Measurements from ENCODE around the gene GNB4.

The GNB4 gene

DNA sequence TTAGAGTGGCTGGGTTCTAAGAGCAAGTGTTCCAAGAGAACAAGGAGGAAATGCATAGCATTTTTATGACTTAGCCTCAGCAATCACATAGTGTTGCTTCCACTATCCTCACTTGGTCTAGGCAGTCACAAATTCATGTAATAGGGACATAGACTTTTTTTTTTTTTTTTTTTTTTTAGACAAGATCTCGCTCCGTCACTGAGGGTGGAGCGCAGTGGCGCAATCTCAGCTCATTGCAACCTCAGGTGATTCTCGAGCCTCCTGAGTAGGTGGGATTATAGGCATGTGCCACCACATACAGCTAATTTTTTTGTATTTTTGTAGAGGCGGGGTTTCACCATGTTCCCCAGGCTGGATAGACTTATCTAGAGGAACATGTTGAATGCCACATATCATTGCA, 4.7 kb upstream of the GNB4 start:
- no peaks in the 10 kb centered on the region for H4K20me1 ChIP-seq (ENCODE audit: insufficient read depth, low read length)
- no peaks in the 10 kb centered on the region for H3F3A ChIP-seq (ENCODE audit: insufficient read depth, low read length)
- no peak overlapping the region for H2AFZ ChIP-seq (ENCODE audit: low read length)
- H3K4me2 ChIP-seq (ENCODE audit: low read depth, low read length) = no peak overlapping the region
- no peaks in the 10 kb centered on the region for H3K9me2 ChIP-seq (replicated peaks; ENCODE audit: insufficient read depth, low read length)
- H3K27ac ChIP-seq (ENCODE audit: low read length) = no peak overlapping the region
- H3K4me1 ChIP-seq (ENCODE audit: low read length) = no peaks in the 10 kb centered on the region
- H3K9me3 ChIP-seq (replicated peaks; ENCODE audit: insufficient read depth, low read length) = no peaks in the 10 kb centered on the region
- no peak for DNase-seq
- H3K79me2 ChIP-seq (ENCODE audit: low read length) = no peaks in the 10 kb centered on the region
- H3K27me3 ChIP-seq (replicated peaks; ENCODE audit: insufficient read depth, low read length) = peaks cover 5% of the 10 kb centered on the region; the same call in 1 of the 2 replicates
- TF ChIP-seq, protein P1, sequence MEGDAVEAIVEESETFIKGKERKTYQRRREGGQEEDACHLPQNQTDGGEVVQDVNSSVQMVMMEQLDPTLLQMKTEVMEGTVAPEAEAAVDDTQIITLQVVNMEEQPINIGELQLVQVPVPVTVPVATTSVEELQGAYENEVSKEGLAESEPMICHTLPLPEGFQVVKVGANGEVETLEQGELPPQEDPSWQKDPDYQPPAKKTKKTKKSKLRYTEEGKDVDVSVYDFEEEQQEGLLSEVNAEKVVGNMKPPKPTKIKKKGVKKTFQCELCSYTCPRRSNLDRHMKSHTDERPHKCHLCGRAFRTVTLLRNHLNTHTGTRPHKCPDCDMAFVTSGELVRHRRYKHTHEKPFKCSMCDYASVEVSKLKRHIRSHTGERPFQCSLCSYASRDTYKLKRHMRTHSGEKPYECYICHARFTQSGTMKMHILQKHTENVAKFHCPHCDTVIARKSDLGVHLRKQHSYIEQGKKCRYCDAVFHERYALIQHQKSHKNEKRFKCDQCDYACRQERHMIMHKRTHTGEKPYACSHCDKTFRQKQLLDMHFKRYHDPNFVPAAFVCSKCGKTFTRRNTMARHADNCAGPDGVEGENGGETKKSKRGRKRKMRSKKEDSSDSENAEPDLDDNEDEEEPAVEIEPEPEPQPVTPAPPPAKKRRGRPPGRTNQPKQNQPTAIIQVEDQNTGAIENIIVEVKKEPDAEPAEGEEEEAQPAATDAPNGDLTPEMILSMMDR (IDR thresholded peaks at IDR 0.05; ENCODE audit: low read length) = no peak
- no peak overlapping the region for H3K4me3 ChIP-seq (ENCODE audit: low read length)
- H3K36me3 ChIP-seq (replicated peaks; ENCODE audit: insufficient read depth, low read length) = no peaks in the 10 kb centered on the region
- H3K9ac ChIP-seq (ENCODE audit: low read length) = no peak overlapping the region

- no peaks in the 10 kb centered on the region for H3K9me3 ChIP-seq (replicated peaks; ENCODE audit: insufficient read depth, low read length)
- no peak overlapping the region for H3K27ac ChIP-seq (ENCODE audit: low read length)
- no peaks in the 10 kb centered on the region for H3K4me1 ChIP-seq (ENCODE audit: low read length)
- H3K27me3 ChIP-seq (replicated peaks; ENCODE audit: insufficient read depth, low read length) = peaks cover 14% of the 10 kb centered on the region; the same call in 1 of the 2 replicates
- H3K9ac ChIP-seq (ENCODE audit: low read length) = no peak overlapping the region
- H3F3A ChIP-seq (ENCODE audit: insufficient read depth, low read length) = no peaks in the 10 kb centered on the region
- no peaks in the 10 kb centered on the region for H3K79me2 ChIP-seq (ENCODE audit: low read length)
- no peak overlapping the region for H3K4me3 ChIP-seq (ENCODE audit: low read length)
- no peak for TF ChIP-seq EZH2 (optimal IDR thresholded peaks at IDR 0.05; ENCODE audit: low read depth, low read length)
- TF ChIP-seq EZH2phosphoT487 (IDR thresholded peaks at IDR 0.05; ENCODE audit: low read length) = no peak
- TF ChIP-seq, protein P1 (IDR thresholded peaks at IDR 0.05; ENCODE audit: low read length) = no peak
- no peaks in the 10 kb centered on the region for H4K20me1 ChIP-seq (ENCODE audit: insufficient read depth, low read length)
- no peaks in the 10 kb centered on the region for H3K36me3 ChIP-seq (replicated peaks; ENCODE audit: insufficient read depth, low read length)
- no peak overlapping the region for H2AFZ ChIP-seq (ENCODE audit: low read length)
- no peak overlapping the region for H3K4me2 ChIP-seq (ENCODE audit: low read depth, low read length)
- H3K9me2 ChIP-seq (replicated peaks; ENCODE audit: insufficient read depth, low read length) = no peaks in the 10 kb centered on the region
- DNase-seq = no peak
Observed at GRCh38 chr3:179454887-179455286, 3.6 kb upstream of the GNB4 start.

DNA sequence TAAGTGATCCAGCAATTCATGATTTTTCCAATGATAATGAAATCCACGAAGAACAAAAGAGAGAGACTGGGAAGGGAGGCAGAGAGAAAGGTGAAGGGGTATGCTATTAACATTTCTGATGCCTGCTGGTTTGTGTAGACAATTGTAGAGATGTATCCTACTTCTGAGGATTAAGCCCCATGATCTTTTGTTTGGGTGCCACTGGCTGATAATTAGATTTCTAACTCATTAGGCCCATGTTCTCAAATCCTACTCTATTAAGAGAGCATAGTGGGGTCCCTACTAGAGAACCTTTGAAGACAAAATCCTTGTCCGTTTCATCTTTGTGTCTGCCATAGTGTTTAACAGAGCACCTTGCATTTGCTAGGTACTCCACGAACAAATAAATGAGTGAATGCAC, 2.7 kb upstream of the GNB4 start:
- H3K9ac ChIP-seq (ENCODE audit: low read length) = no peak overlapping the region
- no peak overlapping the region for H3K4me3 ChIP-seq (ENCODE audit: low read length)
- H3K4me2 ChIP-seq (ENCODE audit: low read depth, low read length) = no peak overlapping the region
- H3K36me3 ChIP-seq (replicated peaks; ENCODE audit: insufficient read depth, low read length) = no peaks in the 10 kb centered on the region
- H3F3A ChIP-seq (ENCODE audit: insufficient read depth, low read length) = no peaks in the 10 kb centered on the region
- no peaks in the 10 kb centered on the region for H4K20me1 ChIP-seq (ENCODE audit: insufficient read depth, low read length)
- DNase-seq = no peak
- H3K4me1 ChIP-seq (ENCODE audit: low read length) = no peaks in the 10 kb centered on the region
- no peak for TF ChIP-seq EZH2phosphoT487 (IDR thresholded peaks at IDR 0.05; ENCODE audit: low read length)
- no peak for TF ChIP-seq EZH2 (optimal IDR thresholded peaks at IDR 0.05; ENCODE audit: low read depth, low read length)
- TF ChIP-seq, protein P1 (IDR thresholded peaks at IDR 0.05; ENCODE audit: low read length) = no peak
- no peaks in the 10 kb centered on the region for H3K79me2 ChIP-seq (ENCODE audit: low read length)
- no peaks in the 10 kb centered on the region for H3K9me3 ChIP-seq (replicated peaks; ENCODE audit: insufficient read depth, low read length)
- H3K27ac ChIP-seq (ENCODE audit: low read length) = no peak overlapping the region
- H3K27me3 ChIP-seq (replicated peaks; ENCODE audit: insufficient read depth, low read length) = peaks cover 16% of the 10 kb centered on the region; the same call in 1 of the 2 replicates
- no peaks in the 10 kb centered on the region for H3K9me2 ChIP-seq (replicated peaks; ENCODE audit: insufficient read depth, low read length)
- no peak overlapping the region for H2AFZ ChIP-seq (ENCODE audit: low read length)

Measured in MM.1S (cell line).